Measurements from ENCODE around the gene C5. TPM values are rescaled to one million over a fixed set of nuclear protein-coding genes. Genes with fewer than 3 reads are reported as not detected.

C5 gene
- total RNA-seq, 1 experiment from 2014 or later = 0.66 TPM

DNA sequence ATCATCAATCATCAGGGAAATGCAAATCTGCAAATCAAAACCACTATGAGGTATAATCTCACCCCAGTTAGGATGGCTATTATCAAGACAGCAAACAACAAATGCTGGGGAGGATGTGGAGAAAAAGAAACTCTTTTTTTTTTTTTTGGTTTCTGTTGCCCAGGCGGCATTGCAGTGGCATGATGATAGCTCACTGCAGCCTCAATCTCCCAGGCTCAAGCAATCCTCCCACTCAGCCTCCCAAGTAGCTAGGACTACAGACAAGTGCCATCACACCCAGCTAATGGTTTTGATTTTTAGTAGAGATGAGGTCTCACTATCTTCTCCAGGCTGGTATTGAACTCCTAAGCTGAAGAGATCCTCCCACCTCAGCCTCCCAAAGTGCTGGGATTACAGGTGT is 19.3 kb upstream of the C5 start:
- CTCF ChIA-PET = interaction anchor here (1.1 kb wide), 1 partner anchor 9 kb away, joined by 4 read pairs; no protein-coding TSS in a partner anchor
- no peak overlapping the region for H2AFZ ChIP-seq (ENCODE audit: low read depth, low read length, poor library complexity, severe bottlenecking)

More for the DNA sequence above, 19.3 kb upstream of the C5 start:
- no peaks in the 10 kb centered on the region for H3K79me2 ChIP-seq (ENCODE audit: insufficient read depth, low read length)
- H3K4me1 ChIP-seq (ENCODE audit: control insufficient read depth in 1 of 2, insufficient read depth in 2 of 2, low read length in 2 of 2) = peaks cover 0 to 6% of the 10 kb centered on the region in 2 experiments; a peak in 2 of 4 replicates
- H3K9me2 ChIP-seq (ENCODE audit: insufficient read depth) = no peaks in the 10 kb centered on the region
- ATAC-seq = no peak
- no peaks in the 10 kb centered on the region for H3K27me3 ChIP-seq (ENCODE audit: insufficient read depth, low read length)
- no peak overlapping the region for H3K4me2 ChIP-seq (ENCODE audit: low read length)
- no peak overlapping the region for H3K27ac ChIP-seq (ENCODE audit: low read depth, low read length)
- H4K20me1 ChIP-seq (ENCODE audit: insufficient read depth) = no peaks in the 10 kb centered on the region
- no peak for DNase-seq (ENCODE audit: low read depth, low spot score)
- no peak overlapping the region for H3K4me3 ChIP-seq (replicated peaks in 1 of 2; ENCODE audit: low read depth in 1 of 2, low read length in 2 of 2)
- POLR2A ChIA-PET = no interaction called here
- BruUV-seq (replicated peaks) = no TSS peak
- RAD21 ChIA-PET (ENCODE audit: low non-redundant PET in 1 of 2, low total read pairs in 2 of 2, uncharacterized antibody in 2 of 2, unreplicated experiment in 2 of 2) = no interaction called here
- no peak for TF ChIP-seq SP1 (IDR thresholded peaks at IDR 0.05; ENCODE audit: low read depth)
- TF ChIP-seq POLR2AphosphoS5 (IDR thresholded peaks at IDR 0.05; ENCODE audit: low read depth, low read length) = no peak
- no peak for TF ChIP-seq FOSL1 (IDR thresholded peaks at IDR 0.05; ENCODE audit: low read depth)
- TF ChIP-seq, protein P1, sequence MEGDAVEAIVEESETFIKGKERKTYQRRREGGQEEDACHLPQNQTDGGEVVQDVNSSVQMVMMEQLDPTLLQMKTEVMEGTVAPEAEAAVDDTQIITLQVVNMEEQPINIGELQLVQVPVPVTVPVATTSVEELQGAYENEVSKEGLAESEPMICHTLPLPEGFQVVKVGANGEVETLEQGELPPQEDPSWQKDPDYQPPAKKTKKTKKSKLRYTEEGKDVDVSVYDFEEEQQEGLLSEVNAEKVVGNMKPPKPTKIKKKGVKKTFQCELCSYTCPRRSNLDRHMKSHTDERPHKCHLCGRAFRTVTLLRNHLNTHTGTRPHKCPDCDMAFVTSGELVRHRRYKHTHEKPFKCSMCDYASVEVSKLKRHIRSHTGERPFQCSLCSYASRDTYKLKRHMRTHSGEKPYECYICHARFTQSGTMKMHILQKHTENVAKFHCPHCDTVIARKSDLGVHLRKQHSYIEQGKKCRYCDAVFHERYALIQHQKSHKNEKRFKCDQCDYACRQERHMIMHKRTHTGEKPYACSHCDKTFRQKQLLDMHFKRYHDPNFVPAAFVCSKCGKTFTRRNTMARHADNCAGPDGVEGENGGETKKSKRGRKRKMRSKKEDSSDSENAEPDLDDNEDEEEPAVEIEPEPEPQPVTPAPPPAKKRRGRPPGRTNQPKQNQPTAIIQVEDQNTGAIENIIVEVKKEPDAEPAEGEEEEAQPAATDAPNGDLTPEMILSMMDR (IDR thresholded peaks at IDR 0.05 in 2 of 3, conservative IDR thresholded peaks at IDR 0.05 in 1 of 3; ENCODE audit: borderline replicate concordance in 1 of 3, insufficient read depth in 1 of 3, low read depth in 2 of 3, low read length in 2 of 3) = no peak
- TF ChIP-seq, protein P2, sequence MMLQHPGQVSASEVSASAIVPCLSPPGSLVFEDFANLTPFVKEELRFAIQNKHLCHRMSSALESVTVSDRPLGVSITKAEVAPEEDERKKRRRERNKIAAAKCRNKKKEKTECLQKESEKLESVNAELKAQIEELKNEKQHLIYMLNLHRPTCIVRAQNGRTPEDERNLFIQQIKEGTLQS (IDR thresholded peaks at IDR 0.05) = no peak
- no peak for TF ChIP-seq ZNF274 (IDR thresholded peaks at IDR 0.05; ENCODE audit: low read depth, low read length)
- no peak for TF ChIP-seq YY1 (IDR thresholded peaks at IDR 0.05; ENCODE audit: extremely low read depth, insufficient replicate concordance, low read depth, low read length)
- TF ChIP-seq, protein P3, sequence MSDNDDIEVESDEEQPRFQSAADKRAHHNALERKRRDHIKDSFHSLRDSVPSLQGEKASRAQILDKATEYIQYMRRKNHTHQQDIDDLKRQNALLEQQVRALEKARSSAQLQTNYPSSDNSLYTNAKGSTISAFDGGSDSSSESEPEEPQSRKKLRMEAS (IDR thresholded peaks at IDR 0.05) = no peak
- no peak for TF ChIP-seq EGR1 (IDR thresholded peaks at IDR 0.05; ENCODE audit: low read depth)
- TF ChIP-seq POLR2A (IDR thresholded peaks at IDR 0.05; ENCODE audit: borderline replicate concordance, extremely low read depth, insufficient read depth, insufficient read length) = no peak
- no peak for TF ChIP-seq EZH2phosphoT487 (IDR thresholded peaks at IDR 0.05; ENCODE audit: borderline replicate concordance)
- TF ChIP-seq CBX3 (IDR thresholded peaks at IDR 0.05; ENCODE audit: low read depth) = no peak
- no peak for TF ChIP-seq CEBPB (IDR thresholded peaks at IDR 0.05; ENCODE audit: low read depth)
- no peak for TF ChIP-seq SIN3A (IDR thresholded peaks at IDR 0.05; ENCODE audit: low read depth)
- no peaks in the 10 kb centered on the region for H3K9me3 ChIP-seq (ENCODE audit: control insufficient read depth in 1 of 2, insufficient read depth in 1 of 2, low read depth in 1 of 2, low read length in 2 of 2)
- H3K9ac ChIP-seq (ENCODE audit: low read length) = no peak overlapping the region
- H3K36me3 ChIP-seq (ENCODE audit: control insufficient read depth in 1 of 2, insufficient read depth in 2 of 2, low read length in 2 of 2) = no peaks in the 10 kb centered on the region
- intact Hi-C loops (cut with micrococcal nuclease) = no loop called here

Measured in HCT116 (cell line).